ENCODE measurements around the gene FAM98B. TPM values are rescaled to one million over a fixed set of nuclear protein-coding genes. Genes with fewer than 3 reads are reported as not detected.

FAM98B gene
- total and polyA plus RNA-seq, 2 of the 13 experiments (the other 11 are each of a cell fraction or from before 2014, with no cell fraction given) = 3.7 to 4.7 TPM

DNA sequence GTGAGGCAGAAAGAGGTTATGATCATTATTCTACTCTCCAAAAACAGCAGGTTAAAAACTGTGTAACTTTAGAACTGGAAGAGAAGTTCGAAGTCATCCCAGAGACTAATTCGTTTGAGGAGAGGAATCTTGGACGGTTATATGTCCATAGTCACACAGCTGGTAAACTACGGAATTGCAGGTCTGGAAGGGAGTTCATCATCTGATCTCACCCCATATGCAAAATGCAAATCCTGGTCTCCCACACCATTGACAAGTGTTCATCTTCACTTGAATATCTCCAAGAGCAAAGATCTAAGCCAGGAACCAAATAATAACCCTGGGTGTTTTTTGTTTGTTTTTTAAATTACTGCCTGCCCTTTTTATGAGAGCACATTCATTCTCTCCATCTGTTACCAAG lies 53.1 kb downstream of the FAM98B start:
- DNase-seq (ENCODE audit: low spot score) = no peak
- no peaks in the 10 kb centered on the region for H3K79me2 ChIP-seq (ENCODE audit: insufficient read depth, low read length)
- POLR2A ChIA-PET = no interaction called here
- no peaks in the 10 kb centered on the region for H4K20me1 ChIP-seq (ENCODE audit: insufficient read depth, low read length)
- no peak overlapping the region for H3K4me3 ChIP-seq (replicated peaks in 1 of 3; ENCODE audit: insufficient read depth in 1 of 3, low read depth in 2 of 3, low read length in 3 of 3)
- H3K27me3 ChIP-seq (ENCODE audit: control insufficient read depth in 1 of 2, insufficient read depth in 2 of 2, low read length in 2 of 2) = no peaks in the 10 kb centered on the region
- no peak for ATAC-seq
- no TSS peak for BruUV-seq (replicated peaks)
- in situ Hi-C loops (cut with HindIII; ENCODE audit: extremely low pct_ligation_motif_present, low pct_unique_long_range_greater_than_20kb) (no loop called here), intact Hi-C loops (cut with micrococcal nuclease; ENCODE audit: unreplicated experiment) (no loop called here)
- H3K36me3 ChIP-seq (replicated peaks in 1 of 2; ENCODE audit: control insufficient read depth in 1 of 2, insufficient read depth in 2 of 2, low read length in 2 of 2) = no peaks in the 10 kb centered on the region
- FAIRE-seq = no peak
- no peaks in the 10 kb centered on the region for H3K9me3 ChIP-seq (ENCODE audit: low read length)
- H2AFZ ChIP-seq (ENCODE audit: low read length) = no peak overlapping the region
- CTCF ChIA-PET (ENCODE audit: low intra/inter-chr PET ratio, low total read pairs) = no interaction called here
- no peak overlapping the region for H3K27ac ChIP-seq (ENCODE audit: extremely low read length, insufficient read depth, low read length)
- no peak overlapping the region for H3K9ac ChIP-seq (ENCODE audit: insufficient read depth, low read depth, low read length)
- 60% methylated on average over 4 of the region's 4 CpGs for WGBS (ENCODE audit: low lambda C conversion rate)
- TF ChIP-seq, protein P1, sequence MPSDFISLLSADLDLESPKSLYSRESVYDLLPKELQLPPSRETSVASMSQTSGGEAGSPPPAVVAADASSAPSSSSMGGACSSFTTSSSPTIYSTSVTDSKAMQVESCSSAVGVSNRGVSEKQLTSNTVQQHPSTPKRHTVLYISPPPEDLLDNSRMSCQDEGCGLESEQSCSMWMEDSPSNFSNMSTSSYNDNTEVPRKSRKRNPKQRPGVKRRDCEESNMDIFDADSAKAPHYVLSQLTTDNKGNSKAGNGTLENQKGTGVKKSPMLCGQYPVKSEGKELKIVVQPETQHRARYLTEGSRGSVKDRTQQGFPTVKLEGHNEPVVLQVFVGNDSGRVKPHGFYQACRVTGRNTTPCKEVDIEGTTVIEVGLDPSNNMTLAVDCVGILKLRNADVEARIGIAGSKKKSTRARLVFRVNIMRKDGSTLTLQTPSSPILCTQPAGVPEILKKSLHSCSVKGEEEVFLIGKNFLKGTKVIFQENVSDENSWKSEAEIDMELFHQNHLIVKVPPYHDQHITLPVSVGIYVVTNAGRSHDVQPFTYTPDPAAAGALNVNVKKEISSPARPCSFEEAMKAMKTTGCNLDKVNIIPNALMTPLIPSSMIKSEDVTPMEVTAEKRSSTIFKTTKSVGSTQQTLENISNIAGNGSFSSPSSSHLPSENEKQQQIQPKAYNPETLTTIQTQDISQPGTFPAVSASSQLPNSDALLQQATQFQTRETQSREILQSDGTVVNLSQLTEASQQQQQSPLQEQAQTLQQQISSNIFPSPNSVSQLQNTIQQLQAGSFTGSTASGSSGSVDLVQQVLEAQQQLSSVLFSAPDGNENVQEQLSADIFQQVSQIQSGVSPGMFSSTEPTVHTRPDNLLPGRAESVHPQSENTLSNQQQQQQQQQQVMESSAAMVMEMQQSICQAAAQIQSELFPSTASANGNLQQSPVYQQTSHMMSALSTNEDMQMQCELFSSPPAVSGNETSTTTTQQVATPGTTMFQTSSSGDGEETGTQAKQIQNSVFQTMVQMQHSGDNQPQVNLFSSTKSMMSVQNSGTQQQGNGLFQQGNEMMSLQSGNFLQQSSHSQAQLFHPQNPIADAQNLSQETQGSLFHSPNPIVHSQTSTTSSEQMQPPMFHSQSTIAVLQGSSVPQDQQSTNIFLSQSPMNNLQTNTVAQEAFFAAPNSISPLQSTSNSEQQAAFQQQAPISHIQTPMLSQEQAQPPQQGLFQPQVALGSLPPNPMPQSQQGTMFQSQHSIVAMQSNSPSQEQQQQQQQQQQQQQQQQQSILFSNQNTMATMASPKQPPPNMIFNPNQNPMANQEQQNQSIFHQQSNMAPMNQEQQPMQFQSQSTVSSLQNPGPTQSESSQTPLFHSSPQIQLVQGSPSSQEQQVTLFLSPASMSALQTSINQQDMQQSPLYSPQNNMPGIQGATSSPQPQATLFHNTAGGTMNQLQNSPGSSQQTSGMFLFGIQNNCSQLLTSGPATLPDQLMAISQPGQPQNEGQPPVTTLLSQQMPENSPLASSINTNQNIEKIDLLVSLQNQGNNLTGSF (CRISPR knock-in tag; IDR thresholded peaks at IDR 0.05) = no peak
- TF ChIP-seq NFKB2 (CRISPR knock-in tag; IDR thresholded peaks at IDR 0.05; ENCODE audit: borderline replicate concordance) (no peak), HES4 (CRISPR knock-in tag; IDR thresholded peaks at IDR 0.05; ENCODE audit: borderline replicate concordance) (no peak)
- TF ChIP-seq, protein P2, sequence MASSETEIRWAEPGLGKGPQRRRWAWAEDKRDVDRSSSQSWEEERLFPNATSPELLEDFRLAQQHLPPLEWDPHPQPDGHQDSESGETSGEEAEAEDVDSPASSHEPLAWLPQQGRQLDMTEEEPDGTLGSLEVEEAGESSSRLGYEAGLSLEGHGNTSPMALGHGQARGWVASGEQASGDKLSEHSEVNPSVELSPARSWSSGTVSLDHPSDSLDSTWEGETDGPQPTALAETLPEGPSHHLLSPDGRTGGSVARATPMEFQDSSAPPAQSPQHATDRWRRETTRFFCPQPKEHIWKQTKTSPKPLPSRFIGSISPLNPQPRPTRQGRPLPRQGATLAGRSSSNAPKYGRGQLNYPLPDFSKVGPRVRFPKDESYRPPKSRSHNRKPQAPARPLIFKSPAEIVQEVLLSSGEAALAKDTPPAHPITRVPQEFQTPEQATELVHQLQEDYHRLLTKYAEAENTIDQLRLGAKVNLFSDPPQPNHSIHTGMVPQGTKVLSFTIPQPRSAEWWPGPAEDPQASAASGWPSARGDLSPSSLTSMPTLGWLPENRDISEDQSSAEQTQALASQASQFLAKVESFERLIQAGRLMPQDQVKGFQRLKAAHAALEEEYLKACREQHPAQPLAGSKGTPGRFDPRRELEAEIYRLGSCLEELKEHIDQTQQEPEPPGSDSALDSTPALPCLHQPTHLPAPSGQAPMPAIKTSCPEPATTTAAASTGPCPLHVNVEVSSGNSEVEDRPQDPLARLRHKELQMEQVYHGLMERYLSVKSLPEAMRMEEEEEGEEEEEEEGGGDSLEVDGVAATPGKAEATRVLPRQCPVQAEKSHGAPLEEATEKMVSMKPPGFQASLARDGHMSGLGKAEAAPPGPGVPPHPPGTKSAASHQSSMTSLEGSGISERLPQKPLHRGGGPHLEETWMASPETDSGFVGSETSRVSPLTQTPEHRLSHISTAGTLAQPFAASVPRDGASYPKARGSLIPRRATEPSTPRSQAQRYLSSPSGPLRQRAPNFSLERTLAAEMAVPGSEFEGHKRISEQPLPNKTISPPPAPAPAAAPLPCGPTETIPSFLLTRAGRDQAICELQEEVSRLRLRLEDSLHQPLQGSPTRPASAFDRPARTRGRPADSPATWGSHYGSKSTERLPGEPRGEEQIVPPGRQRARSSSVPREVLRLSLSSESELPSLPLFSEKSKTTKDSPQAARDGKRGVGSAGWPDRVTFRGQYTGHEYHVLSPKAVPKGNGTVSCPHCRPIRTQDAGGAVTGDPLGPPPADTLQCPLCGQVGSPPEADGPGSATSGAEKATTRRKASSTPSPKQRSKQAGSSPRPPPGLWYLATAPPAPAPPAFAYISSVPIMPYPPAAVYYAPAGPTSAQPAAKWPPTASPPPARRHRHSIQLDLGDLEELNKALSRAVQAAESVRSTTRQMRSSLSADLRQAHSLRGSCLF (CRISPR knock-in tag; IDR thresholded peaks at IDR 0.05; ENCODE audit: borderline replicate concordance) = no peak
- H3K4me1 ChIP-seq (ENCODE audit: insufficient read depth, low read length) = no peaks in the 10 kb centered on the region
- no peak overlapping the region for H3K4me2 ChIP-seq (ENCODE audit: low read depth, low read length)
